Endothelial cell of umbilical vein (primary cell): ENCODE data around the gene CHRND.

Experiments used
- EZH2 ChIP-seq: IDR thresholded peaks from 2 replicates; pipeline ENCODE4 v1.6.1; 2012; ENCODE audit warnings: borderline replicate concordance, low read depth, mild to moderate bottlenecking, moderate library complexity, low read length, inconsistent platforms; ENCODE audit not compliant: severe bottlenecking
- FOS ChIP-seq: IDR thresholded peaks from 2 replicates; pipeline ENCODE4 v1.6.1; 2011; ENCODE audit warnings: mild to moderate bottlenecking, low read length, moderate library complexity, borderline replicate concordance; ENCODE audit not compliant: insufficient read depth
- GATA2 ChIP-seq: IDR thresholded peaks from 2 replicates; pipeline ENCODE4 v1.7.0; 2011; ENCODE audit warnings: low read depth, mild to moderate bottlenecking, moderate library complexity, mixed read lengths, low read length; ENCODE audit not compliant: insufficient read length, insufficient read depth
- JUN ChIP-seq: IDR thresholded peaks from 2 replicates; pipeline ENCODE4 v1.6.1; 2011; ENCODE audit warnings: borderline replicate concordance, low read depth; ENCODE audit not compliant: insufficient read length, insufficient read depth
- MYC ChIP-seq: IDR thresholded peaks from one replicate; pipeline ENCODE4 v1.6.1; 2011; ENCODE audit warnings: mild to moderate bottlenecking, low read depth, low read length
- POLR2A ChIP-seq: IDR thresholded peaks from 2 replicates; pipeline ENCODE4 v1.6.1; 2012; ENCODE audit warnings: low read depth, mild to moderate bottlenecking, control low read depth, low read length
- POLR2AphosphoS5 ChIP-seq: IDR thresholded peaks from 2 replicates; pipeline ENCODE4 v1.6.1; 2012; ENCODE audit warnings: low read depth, mild to moderate bottlenecking, control low read depth, low read length, moderate library complexity; ENCODE audit not compliant: insufficient read depth
- TF ChIP-seq, protein P1 (sequence below), 2 donors: IDR thresholded peaks; 1 replicate in 1 of 2; 2 replicates in 1 of 2; pipeline ENCODE4 v1.5.1; 2011; ENCODE audit warnings: low read length in 2 of 2, mild to moderate bottlenecking in 2 of 2, moderate library complexity in 2 of 2, control low read depth in 1 of 2, inconsistent platforms in 1 of 2, low read depth in 1 of 2; ENCODE audit not compliant: insufficient read depth in 1 of 2; ENCODE audit errors: extremely low read depth in 1 of 2
- TF ChIP-seq, protein P2 (sequence below): IDR thresholded peaks from 2 replicates; pipeline ENCODE4 v1.6.1; 2011; ENCODE audit not compliant: insufficient read depth, insufficient read length

DNA sequence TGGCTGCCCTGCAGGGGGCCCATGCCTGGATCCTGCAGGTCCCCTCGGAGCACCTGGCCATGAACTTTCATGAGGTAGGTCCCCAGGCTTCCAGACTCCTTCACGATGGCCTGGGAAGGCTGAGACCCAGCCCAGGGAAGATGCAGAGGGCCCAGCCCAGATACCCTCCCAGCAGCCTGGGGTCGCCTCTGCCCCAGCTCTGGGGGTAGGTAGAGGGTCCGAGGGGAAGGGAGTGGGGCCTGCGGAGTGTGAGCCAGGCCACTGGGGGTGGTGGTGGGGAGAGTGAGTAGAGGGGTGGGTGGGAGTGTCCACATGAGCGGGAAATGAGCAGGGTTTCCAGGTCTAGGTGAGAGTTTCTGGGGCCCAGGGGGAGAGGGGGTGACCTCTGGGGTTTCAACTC is 1.2 kb upstream of the CHRND start:
- TF ChIP-seq, protein P1, sequence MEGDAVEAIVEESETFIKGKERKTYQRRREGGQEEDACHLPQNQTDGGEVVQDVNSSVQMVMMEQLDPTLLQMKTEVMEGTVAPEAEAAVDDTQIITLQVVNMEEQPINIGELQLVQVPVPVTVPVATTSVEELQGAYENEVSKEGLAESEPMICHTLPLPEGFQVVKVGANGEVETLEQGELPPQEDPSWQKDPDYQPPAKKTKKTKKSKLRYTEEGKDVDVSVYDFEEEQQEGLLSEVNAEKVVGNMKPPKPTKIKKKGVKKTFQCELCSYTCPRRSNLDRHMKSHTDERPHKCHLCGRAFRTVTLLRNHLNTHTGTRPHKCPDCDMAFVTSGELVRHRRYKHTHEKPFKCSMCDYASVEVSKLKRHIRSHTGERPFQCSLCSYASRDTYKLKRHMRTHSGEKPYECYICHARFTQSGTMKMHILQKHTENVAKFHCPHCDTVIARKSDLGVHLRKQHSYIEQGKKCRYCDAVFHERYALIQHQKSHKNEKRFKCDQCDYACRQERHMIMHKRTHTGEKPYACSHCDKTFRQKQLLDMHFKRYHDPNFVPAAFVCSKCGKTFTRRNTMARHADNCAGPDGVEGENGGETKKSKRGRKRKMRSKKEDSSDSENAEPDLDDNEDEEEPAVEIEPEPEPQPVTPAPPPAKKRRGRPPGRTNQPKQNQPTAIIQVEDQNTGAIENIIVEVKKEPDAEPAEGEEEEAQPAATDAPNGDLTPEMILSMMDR (IDR thresholded peaks at IDR 0.05; ENCODE audit: extremely low read depth in 1 of 2, insufficient read depth in 1 of 2, low read depth in 1 of 2, low read length in 2 of 2): no peak
- TF ChIP-seq EZH2: no peak
- TF ChIP-seq JUN: no peak
- TF ChIP-seq POLR2A: no peak
- TF ChIP-seq, protein P2, sequence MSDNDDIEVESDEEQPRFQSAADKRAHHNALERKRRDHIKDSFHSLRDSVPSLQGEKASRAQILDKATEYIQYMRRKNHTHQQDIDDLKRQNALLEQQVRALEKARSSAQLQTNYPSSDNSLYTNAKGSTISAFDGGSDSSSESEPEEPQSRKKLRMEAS: no peak
- TF ChIP-seq POLR2AphosphoS5: no peak
- TF ChIP-seq FOS: no peak
- TF ChIP-seq MYC: no peak
- TF ChIP-seq GATA2: no peak
